Karpas-422 (cell line): ENCODE data around the gene KIRREL3. TPM values are rescaled to one million over a fixed set of nuclear protein-coding genes. Genes with fewer than 3 reads are reported as not detected.

ENCODE experiments used
- DNase-seq: peaks from one replicate; pipeline ENCODE4 v3.0.0-alpha.2; 2015
- H2AFZ ChIP-seq: fragments of 200-600 bp; sonication (generic); 2 replicates; pipeline ENCODE4 v1.6.1; 2014; ENCODE audit warnings: antibody characterized with exemption, low read length, mixed read lengths
- H3K27ac ChIP-seq: fragments of 200-600 bp; sonication (generic); 2 replicates; pipeline ENCODE4 v1.5.1; 2014; ENCODE audit warnings: mild to moderate bottlenecking, low read length, moderate library complexity
- H3K27me3 ChIP-seq: fragments of 200-600 bp; sonication (generic); 2 replicates; pipeline ENCODE4 v1.6.1; 2014; ENCODE audit warnings: low read length, mixed read lengths
- H3K36me3 ChIP-seq: fragments of 200-600 bp; sonication (generic); 2 replicates; pipeline ENCODE4 v1.6.1; 2014; ENCODE audit warnings: low read length, mixed read lengths; ENCODE audit not compliant: insufficient read depth
- H3K4me1 ChIP-seq: fragments of 200-600 bp; sonication (generic); 2 replicates; pipeline ENCODE4 v1.6.1; 2014; ENCODE audit warnings: mild to moderate bottlenecking, low read length, mixed read lengths
- H3K4me2 ChIP-seq: fragments of 200-600 bp; sonication (generic); 2 replicates; pipeline ENCODE4 v1.6.1; 2014; ENCODE audit warnings: low read length, low read depth, mild to moderate bottlenecking; ENCODE audit not compliant: poor library complexity, severe bottlenecking
- H3K4me3 ChIP-seq: fragments of 200-600 bp; sonication (generic); 2 replicates; pipeline ENCODE4 v1.5.1; 2014; ENCODE audit warnings: mild to moderate bottlenecking, antibody characterized with exemption, low read length, mixed read lengths
- H3K79me2 ChIP-seq: fragments of 200-600 bp; sonication (generic); 2 replicates; pipeline ENCODE4 v1.6.1; 2014; ENCODE audit warnings: mild to moderate bottlenecking, low read length, mixed read lengths
- H3K9ac ChIP-seq: fragments of 200-600 bp; sonication (generic); 2 replicates; pipeline ENCODE4 v1.6.0; 2014; ENCODE audit warnings: low read length
- H3K9me2 ChIP-seq: fragments of 200-600 bp; sonication (generic), shearing (Covaris generic); replicated peaks from 2 replicates; pipeline ENCODE4 v1.6.0; 2014; ENCODE audit warnings: mild to moderate bottlenecking, low read length, moderate library complexity; ENCODE audit not compliant: insufficient read depth
- H3K9me3 ChIP-seq: fragments of 300-700, 200-600 bp; sonication (generic); 2 replicates; pipeline ENCODE4 v1.6.1; 2014; ENCODE audit warnings: low read length, mixed read lengths
- H4K20me1 ChIP-seq: fragments of 200-600 bp; sonication (generic); 2 replicates; pipeline ENCODE4 v1.6.1; 2014; ENCODE audit warnings: mild to moderate bottlenecking, antibody characterized with exemption, low read length, low read depth; ENCODE audit not compliant: insufficient read depth
- total RNA-seq: library from RNA; depleted of rRNA; stranded (reverse); fragments of >200 nt; shearing (Covaris generic); gene quantifications from 2 replicates; pipeline ENCODE4 v1.2.3, GENCODE V29; 2014; ENCODE audit warnings: low replicate concordance

KIRREL3 gene
- total RNA-seq, 1 experiment from 2014 or later = not detected

GRCh38 chr11:126488591-126489370 lies 511.8 kb downstream of the KIRREL3 start:
- no peak for DNase-seq
- no peak overlapping the region for H3K27ac ChIP-seq
- no peaks in the 10 kb centered on the region for H3K9me3 ChIP-seq
- H3K9me2 ChIP-seq = no peaks in the 10 kb centered on the region
- no peaks in the 10 kb centered on the region for H4K20me1 ChIP-seq
- peaks cover 25% of the 10 kb centered on the region for H3K4me1 ChIP-seq
- H3K9ac ChIP-seq = no peak overlapping the region
- H3K36me3 ChIP-seq = no peaks in the 10 kb centered on the region
- H2AFZ ChIP-seq = no peak overlapping the region
- no peak overlapping the region for H3K4me2 ChIP-seq
- no peaks in the 10 kb centered on the region for H3K27me3 ChIP-seq
- no peaks in the 10 kb centered on the region for H3K79me2 ChIP-seq
- no peak overlapping the region for H3K4me3 ChIP-seq

- Histone ChIP-seq H4K20me1 (no peaks in the 10 kb centered on the region), H3K4me2 (no peak overlapping the region), H3K9ac (no peak overlapping the region), H2AFZ (no peak overlapping the region), H3K27ac (no peak overlapping the region), H3K9me3 (no peaks in the 10 kb centered on the region), H3K4me3 (no peak overlapping the region), H3K36me3 (no peaks in the 10 kb centered on the region), H3K79me2 (no peaks in the 10 kb centered on the region), H3K9me2 (no peaks in the 10 kb centered on the region), H3K27me3 (no peaks in the 10 kb centered on the region), H3K4me1 (peaks cover 26% of the 10 kb centered on the region)
- DNase-seq = no peak
Observed at GRCh38 chr11:126487711-126488110, 512.9 kb downstream of the KIRREL3 start.

- Histone ChIP-seq H3K9ac (no peak overlapping the region), H3K9me3 (no peaks in the 10 kb centered on the region), H3K27ac (no peak overlapping the region), H3K9me2 (no peaks in the 10 kb centered on the region), H2AFZ (no peak overlapping the region), H3K36me3 (no peaks in the 10 kb centered on the region), H3K79me2 (no peaks in the 10 kb centered on the region), H3K27me3 (no peaks in the 10 kb centered on the region), H3K4me3 (no peak overlapping the region), H3K4me1 (peaks cover 23% of the 10 kb centered on the region), H4K20me1 (no peaks in the 10 kb centered on the region), H3K4me2 (no peak overlapping the region)
- no peak for DNase-seq
Observed at GRCh38 chr11:126485986-126486635, 514.5 kb downstream of the KIRREL3 start.

- Histone ChIP-seq H3K9me3 (no peaks in the 10 kb centered on the region), H3K27ac (0 out of 2 replicates have a peak overlapping the region, but pooled peaks have one; percentile 22), H3K27me3 (no peaks in the 10 kb centered on the region), H3K9ac (peak overlapping the region; percentile 41), H3K4me2 (peak overlapping the region; percentile 67), H4K20me1 (no peaks in the 10 kb centered on the region), H3K4me1 (peaks cover 28% of the 10 kb centered on the region), H3K9me2 (no peaks in the 10 kb centered on the region), H3K36me3 (no peaks in the 10 kb centered on the region), H3K4me3 (peak overlapping the region; percentile 49; the same call in 1 of the 2 replicates), H2AFZ (peak overlapping the region; percentile 84; the same call in 1 of the 2 replicates), H3K79me2 (no peaks in the 10 kb centered on the region)
- peak; percentile 51 for DNase-seq
Observed at GRCh38 chr11:126485021-126485792, 515.4 kb downstream of the KIRREL3 start.

GRCh38 chr11:126484266-126484665 lies 516.3 kb downstream of the KIRREL3 start:
- DNase-seq = no peak
- Histone ChIP-seq H2AFZ (no peak overlapping the region), H3K9me2 (no peaks in the 10 kb centered on the region)

GRCh38 chr11:126483621-126484195 lies 516.9 kb downstream of the KIRREL3 start:
- Histone ChIP-seq H4K20me1 (no peaks in the 10 kb centered on the region), H3K27ac (no peak overlapping the region), H3K27me3 (no peaks in the 10 kb centered on the region), H3K9me3 (no peaks in the 10 kb centered on the region), H3K9me2 (no peaks in the 10 kb centered on the region), H3K79me2 (no peaks in the 10 kb centered on the region), H2AFZ (no peak overlapping the region), H3K9ac (no peak overlapping the region), H3K4me3 (no peak overlapping the region), H3K36me3 (no peaks in the 10 kb centered on the region), H3K4me1 (peaks cover 28% of the 10 kb centered on the region), H3K4me2 (peak overlapping the region; percentile 67)
- no peak for DNase-seq

More at GRCh38 chr11:126484266-126484665, 516.3 kb downstream of the KIRREL3 start:
- Histone ChIP-seq H3K36me3 (no peaks in the 10 kb centered on the region), H3K4me3 (peak overlapping the region; percentile 49; the same call in 1 of the 2 replicates), H3K79me2 (no peaks in the 10 kb centered on the region), H4K20me1 (no peaks in the 10 kb centered on the region), H3K9me3 (no peaks in the 10 kb centered on the region), H3K27me3 (no peaks in the 10 kb centered on the region), H3K27ac (no peak overlapping the region; the same call in 1 of the 2 replicates), H3K4me1 (peaks cover 28% of the 10 kb centered on the region), H3K4me2 (peak overlapping the region; percentile 67), H3K9ac (no peak overlapping the region)

GRCh38 chr11:126482586-126483108 lies 517.9 kb downstream of the KIRREL3 start:
- no peaks in the 10 kb centered on the region for H3K9me2 ChIP-seq
- H3K79me2 ChIP-seq = no peaks in the 10 kb centered on the region
- H3K27ac ChIP-seq = no peak overlapping the region
- peaks cover 34% of the 10 kb centered on the region for H3K4me1 ChIP-seq
- no peak overlapping the region for H3K4me2 ChIP-seq
- no peaks in the 10 kb centered on the region for H3K27me3 ChIP-seq
- no peaks in the 10 kb centered on the region for H3K36me3 ChIP-seq
- no peak for DNase-seq
- no peak overlapping the region for H3K4me3 ChIP-seq
- no peak overlapping the region for H3K9ac ChIP-seq
- H4K20me1 ChIP-seq = no peaks in the 10 kb centered on the region
- no peak overlapping the region for H2AFZ ChIP-seq
- no peaks in the 10 kb centered on the region for H3K9me3 ChIP-seq
